ENCODE data around the gene SSC4D.
"Not testable (repeated sequence)": the region's sequence is repeated elsewhere in the genome, so short reads cannot be mapped to it uniquely, and the experiment has no call there.

SSC4D gene

GRCh38 chr7:76440404-76440803 is 30.9 kb upstream of the SSC4D start:
- not testable (repeated sequence) for H3K9me2 ChIP-seq (replicated peaks; ENCODE audit: control insufficient read depth, low read length); H3F3A ChIP-seq (ENCODE audit: control insufficient read depth, insufficient read depth); H4K20me1 ChIP-seq (ENCODE audit: control insufficient read depth, insufficient read depth, low read depth, low read length); H3K9me3 ChIP-seq (ENCODE audit: control insufficient read depth, insufficient read depth, low read length); H3K36me3 ChIP-seq (ENCODE audit: control insufficient read depth, low read length); H3K4me2 ChIP-seq (ENCODE audit: low read length); H3K4me1 ChIP-seq (ENCODE audit: control insufficient read depth, low read length); H3K27me3 ChIP-seq (ENCODE audit: control insufficient read depth, low read length); H3K79me2 ChIP-seq (ENCODE audit: control insufficient read depth, low read length); H3K4me3 ChIP-seq (ENCODE audit: low read length); H3K27ac ChIP-seq (ENCODE audit: low read depth, low read length)

DNA sequence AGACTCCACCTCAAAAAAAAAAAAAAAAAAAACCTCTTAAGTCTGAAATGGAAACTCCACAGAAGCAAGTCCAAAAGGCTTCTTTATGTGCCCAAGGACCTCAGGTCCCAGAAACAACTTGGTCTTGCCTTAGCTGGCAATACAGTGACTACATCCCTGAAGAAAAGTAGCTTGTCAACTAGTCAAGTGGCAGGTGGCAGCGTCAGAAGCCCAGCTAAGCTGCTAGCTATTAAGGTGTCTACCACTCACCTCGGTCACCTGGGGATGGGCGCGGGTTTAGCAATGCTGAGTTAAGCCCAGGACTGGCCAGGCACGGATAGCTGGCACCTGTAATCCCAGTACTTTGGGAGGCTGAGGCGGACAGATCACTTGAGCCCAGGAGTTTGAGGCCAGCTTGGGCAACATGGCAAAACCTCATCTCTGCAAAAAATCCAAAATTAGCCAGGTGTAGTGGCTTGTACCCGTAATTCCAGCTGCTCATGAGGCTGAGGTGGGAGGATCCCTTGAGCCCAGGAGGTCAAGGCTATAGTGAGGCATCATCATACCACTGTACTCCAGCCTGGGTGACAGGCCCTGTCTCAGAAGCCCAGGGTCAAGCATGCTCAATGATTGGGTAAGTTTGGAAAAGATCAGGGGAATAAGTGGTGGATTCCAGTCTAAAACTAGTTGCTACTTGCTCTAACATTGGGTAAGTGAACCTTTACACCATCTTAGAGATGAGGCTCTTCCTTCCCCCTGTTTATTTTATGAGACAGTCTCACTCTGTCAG is 29.8 kb upstream of the SSC4D start:
- H4K20me1 ChIP-seq (ENCODE audit: control insufficient read depth, insufficient read depth, low read depth, low read length); H3F3A ChIP-seq (ENCODE audit: control insufficient read depth, insufficient read depth); H3K9me3 ChIP-seq (ENCODE audit: control insufficient read depth, insufficient read depth, low read length); H3K27ac ChIP-seq (ENCODE audit: low read depth, low read length); H3K79me2 ChIP-seq (ENCODE audit: control insufficient read depth, low read length); H3K36me3 ChIP-seq (ENCODE audit: control insufficient read depth, low read length); H3K4me3 ChIP-seq (ENCODE audit: low read length); H3K4me2 ChIP-seq (ENCODE audit: low read length); H3K4me1 ChIP-seq (ENCODE audit: control insufficient read depth, low read length); H3K9me2 ChIP-seq (replicated peaks; ENCODE audit: control insufficient read depth, low read length); H3K27me3 ChIP-seq (ENCODE audit: control insufficient read depth, low read length): not testable (repeated sequence)

- H3K27ac ChIP-seq (ENCODE audit: low read depth, low read length); H4K20me1 ChIP-seq (ENCODE audit: control insufficient read depth, insufficient read depth, low read depth, low read length): not testable (repeated sequence)
Observed at GRCh38 chr7:76437873-76438272, 28.4 kb upstream of the SSC4D start.

GRCh38 chr7:76430836-76431235 is 21.3 kb upstream of the SSC4D start:
- no peaks in the 10 kb centered on the region for H3K27me3 ChIP-seq (ENCODE audit: control insufficient read depth, low read length)
- H3F3A ChIP-seq (ENCODE audit: control insufficient read depth, insufficient read depth), result no peaks in the 10 kb centered on the region
- H3K4me1 ChIP-seq (ENCODE audit: control insufficient read depth, low read length), result no peaks in the 10 kb centered on the region
- no peaks in the 10 kb centered on the region for H3K36me3 ChIP-seq (ENCODE audit: control insufficient read depth, low read length)
- H3K79me2 ChIP-seq (ENCODE audit: control insufficient read depth, low read length), result no peaks in the 10 kb centered on the region
- H3K9me2 ChIP-seq (replicated peaks; ENCODE audit: control insufficient read depth, low read length), result no peaks in the 10 kb centered on the region
- no peak overlapping the region for H3K4me2 ChIP-seq (ENCODE audit: low read length)
- TF ChIP-seq EZH2phosphoT487 (IDR thresholded peaks at IDR 0.05; ENCODE audit: borderline replicate concordance, low read length) (no peak), CTCF (IDR thresholded peaks at IDR 0.05; ENCODE audit: low read depth, low read length, poor library complexity, severe bottlenecking) (no peak)
- H4K20me1 ChIP-seq (ENCODE audit: control insufficient read depth, insufficient read depth, low read depth, low read length), result no peaks in the 10 kb centered on the region
- no peak overlapping the region for H3K4me3 ChIP-seq (ENCODE audit: low read length)
- H3K27ac ChIP-seq (ENCODE audit: low read depth, low read length), result no peak overlapping the region
- no peaks in the 10 kb centered on the region for H3K9me3 ChIP-seq (ENCODE audit: control insufficient read depth, insufficient read depth, low read length)

More at GRCh38 chr7:76437873-76438272, 28.4 kb upstream of the SSC4D start:
- not testable (repeated sequence) for H3K9me2 ChIP-seq (replicated peaks; ENCODE audit: control insufficient read depth, low read length); H3K4me1 ChIP-seq (ENCODE audit: control insufficient read depth, low read length); H3F3A ChIP-seq (ENCODE audit: control insufficient read depth, insufficient read depth); H3K4me2 ChIP-seq (ENCODE audit: low read length); H3K9me3 ChIP-seq (ENCODE audit: control insufficient read depth, insufficient read depth, low read length); H3K4me3 ChIP-seq (ENCODE audit: low read length); H3K79me2 ChIP-seq (ENCODE audit: control insufficient read depth, low read length); H3K27me3 ChIP-seq (ENCODE audit: control insufficient read depth, low read length); H3K36me3 ChIP-seq (ENCODE audit: control insufficient read depth, low read length)
- TF ChIP-seq CTCF (IDR thresholded peaks at IDR 0.05; ENCODE audit: low read depth, low read length, poor library complexity, severe bottlenecking), result peak; percentile 53

Data from DOHH2 (cell line).